H9 (cell line): Measurements from ENCODE around the gene COL4A1. TPM values are rescaled to one million over a fixed set of nuclear protein-coding genes. Genes with fewer than 3 reads are reported as not detected.

Source experiments
- DNase-seq: peaks from one replicate; pipeline ENCODE4 v3.0.0-alpha.2; 2017
- H2AFZ ChIP-seq: one replicate; pipeline ENCODE4 v1.6.1; 2013; ENCODE audit warnings: mild to moderate bottlenecking, low read length, control low read depth, moderate library complexity
- H2AK5ac ChIP-seq: 2 replicates; pipeline ENCODE4 v1.6.1; 2013; ENCODE audit warnings: low read length, control low read depth, mixed read lengths; ENCODE audit not compliant: insufficient read length
- H2BK120ac ChIP-seq: one replicate; pipeline ENCODE4 v1.6.1; 2013; ENCODE audit warnings: low read depth, mild to moderate bottlenecking, low read length, control low read depth, inconsistent platforms; ENCODE audit not compliant: poor library complexity, severe bottlenecking
- H2BK12ac ChIP-seq: 2 replicates; pipeline ENCODE4 v1.6.1; 2013; ENCODE audit warnings: low read length, control low read depth, mixed read lengths, low read depth; ENCODE audit not compliant: insufficient read length
- H2BK15ac ChIP-seq: 2 replicates; pipeline ENCODE4 v1.6.1; 2013; ENCODE audit warnings: low read depth, low read length, control low read depth
- H2BK20ac ChIP-seq: one replicate; pipeline ENCODE4 v1.6.1; 2013; ENCODE audit warnings: low read depth, mild to moderate bottlenecking, low read length, control low read depth, inconsistent platforms; ENCODE audit not compliant: poor library complexity, severe bottlenecking
- H2BK5ac ChIP-seq: 2 replicates; pipeline ENCODE4 v1.6.1; 2013; ENCODE audit warnings: low read length, control low read depth, mixed read lengths; ENCODE audit not compliant: insufficient read length
- H3K14ac ChIP-seq: 2 replicates; pipeline ENCODE4 v1.6.1; 2013; ENCODE audit warnings: low read length, control low read depth; ENCODE audit not compliant: insufficient read depth
- H3K18ac ChIP-seq: 2 replicates; pipeline ENCODE4 v1.6.1; 2013; ENCODE audit warnings: low read depth, mild to moderate bottlenecking, mixed read lengths, low read length, control low read depth; ENCODE audit not compliant: insufficient read length
- H3K23ac ChIP-seq: 2 replicates; pipeline ENCODE4 v1.6.1; 2013; ENCODE audit warnings: low read length, control low read depth, mixed read lengths, low read depth; ENCODE audit not compliant: insufficient read length
- H3K23me2 ChIP-seq: 2 replicates; pipeline ENCODE4 v1.6.1; 2013; ENCODE audit warnings: low read depth, mild to moderate bottlenecking, mixed read lengths, low read length, control low read depth; ENCODE audit not compliant: insufficient read length, poor library complexity, severe bottlenecking
- H3K27ac ChIP-seq: 2 replicates; pipeline ENCODE4 v1.5.1; 2013; ENCODE audit warnings: low read length, control low read depth, mixed read lengths, low read depth; ENCODE audit not compliant: insufficient read length
- H3K27me3 ChIP-seq: 2 replicates; pipeline ENCODE4 v1.6.1; 2013; ENCODE audit warnings: low read length, control low read depth, inconsistent platforms; ENCODE audit not compliant: insufficient read depth
- H3K4ac ChIP-seq: 2 replicates; pipeline ENCODE4 v1.6.1; 2013; ENCODE audit warnings: low read depth, mild to moderate bottlenecking, control low read depth, inconsistent platforms, low read length, moderate library complexity
- H3K4me1 ChIP-seq: 2 replicates; pipeline ENCODE4 v1.6.1; 2013; ENCODE audit warnings: low read length, control low read depth, inconsistent platforms; ENCODE audit not compliant: insufficient read depth
- H3K4me2 ChIP-seq: 2 replicates; pipeline ENCODE4 v1.6.1; 2013; ENCODE audit warnings: low read length, control low read depth, mixed read lengths; ENCODE audit not compliant: insufficient read length, insufficient read depth
- H3K56ac ChIP-seq: 2 replicates; pipeline ENCODE4 v1.6.1; 2013; ENCODE audit warnings: low read depth, mild to moderate bottlenecking, mixed read lengths, low read length, control low read depth; ENCODE audit not compliant: insufficient read length
- H3K79me1 ChIP-seq: 2 replicates; pipeline ENCODE4 v1.6.1; 2013; ENCODE audit warnings: low read depth, mild to moderate bottlenecking, moderate library complexity, low read length, control low read depth, inconsistent platforms; ENCODE audit not compliant: insufficient read depth, poor library complexity, severe bottlenecking
- H3K79me2 ChIP-seq: 2 replicates; pipeline ENCODE4 v1.6.1; 2013; ENCODE audit warnings: low read length, control low read depth, inconsistent platforms; ENCODE audit not compliant: insufficient read depth
- H3K9ac ChIP-seq: 2 replicates; pipeline ENCODE4 v1.6.1; 2013; ENCODE audit warnings: low read length, control low read depth, mixed read lengths; ENCODE audit not compliant: insufficient read length; ENCODE audit errors: extremely low read depth
- H3K9me3 ChIP-seq: one replicate; pipeline ENCODE4 v1.6.1; 2013; ENCODE audit warnings: low read depth, low read length, inconsistent platforms; ENCODE audit not compliant: control insufficient read depth
- H3T11ph ChIP-seq: one replicate; pipeline ENCODE4 v1.6.1; 2013; ENCODE audit warnings: mild to moderate bottlenecking, low read length, control low read depth, inconsistent platforms
- H4K20me1 ChIP-seq: one replicate; pipeline ENCODE4 v1.6.1; 2013; ENCODE audit not compliant: control insufficient read depth, insufficient read length, insufficient read depth
- H4K5ac ChIP-seq: 2 replicates; pipeline ENCODE4 v1.6.1; 2013; ENCODE audit warnings: low read depth, mild to moderate bottlenecking, mixed read lengths, low read length, control low read depth; ENCODE audit not compliant: insufficient read length
- H4K8ac ChIP-seq: replicated peaks from 2 replicates; pipeline ENCODE4 v1.6.1; 2013; ENCODE audit warnings: low read length, control low read depth, mixed read lengths, low read depth; ENCODE audit not compliant: insufficient read length
- H4K91ac ChIP-seq: 2 replicates; pipeline ENCODE4 v1.6.1; 2013; ENCODE audit warnings: low read depth, mild to moderate bottlenecking, moderate library complexity, mixed read lengths, low read length, control low read depth; ENCODE audit not compliant: insufficient read length
- H3K27ac Mint-ChIP-seq, 3 experiments: 2 replicates in 2 of 3; 3 replicates in 1 of 3; pipeline ENCODE4 v1.8.0; 2020 to 2021; ENCODE audit warnings: mixed read lengths in 3 of 3, mild to moderate bottlenecking in 1 of 3, moderate library complexity in 1 of 3
- H3K27me3 Mint-ChIP-seq: 2 replicates; pipeline ENCODE4 v1.8.0; 2021; ENCODE audit warnings: low read depth, mild to moderate bottlenecking, moderate library complexity, mixed read lengths
- H3K36me3 Mint-ChIP-seq, 3 experiments: 2 replicates in 2 of 3; 3 replicates in 1 of 3; pipeline ENCODE4 v1.8.0; 2020 to 2021; ENCODE audit warnings: low read depth in 3 of 3, mixed read lengths in 3 of 3; ENCODE audit not compliant: insufficient read depth in 1 of 3
- H3K4me1 Mint-ChIP-seq, 2 experiments: 2 replicates each; pipeline ENCODE4 v1.8.0; 2020; ENCODE audit warnings: mixed read lengths in 2 of 2
- H3K4me3 Mint-ChIP-seq, 2 experiments: 2 replicates in 1 of 2; 3 replicates in 1 of 2; pipeline ENCODE4 v1.8.0; 2020 to 2021; ENCODE audit warnings: mild to moderate bottlenecking in 2 of 2, mixed read lengths in 2 of 2, moderate library complexity in 1 of 2
- H3K9me3 Mint-ChIP-seq, 2 experiments: 2 replicates in 1 of 2; 3 replicates in 1 of 2; pipeline ENCODE4 v1.8.0; 2020; ENCODE audit warnings: mild to moderate bottlenecking in 2 of 2, mixed read lengths in 2 of 2, moderate library complexity in 1 of 2
- CTCF ChIP-seq: fragments of 200-600 bp; sonication (generic); conservative IDR thresholded peaks from 3 replicates; pipeline ENCODE4 v1.8.0; 2021; ENCODE audit warnings: antibody characterized with exemption, mild to moderate bottlenecking
- WGBS: extraction: QIAGEN DNeasy Blood & Tissue Kit; methylation state at CpG from one replicate; pipeline ENCODE4 v1.1.7; 2013; ENCODE audit warnings: missing lambda C conversion rate, low lambda C conversion rate, mixed read lengths; ENCODE audit not compliant: insufficient read length; ENCODE audit errors: extremely low coverage; 5-methylcytosine and 5-hydroxymethylcytosine counted together
- total RNA-seq: library from RNA; stranded (reverse); gene quantifications from 2 replicates; pipeline ENCODE4 v1.2.1, GENCODE V29; 2021

COL4A1 gene
- total RNA-seq, 1 experiment from 2014 or later: 73.1 TPM

GRCh38 chr13:110275931-110276552, 30.9 kb downstream of the COL4A1 start:
- no peaks in the 10 kb centered on the region for H4K20me1 ChIP-seq
- H3K9me3 ChIP-seq: no peaks in the 10 kb centered on the region
- peaks cover 9 to 13% of the 10 kb centered on the region in 2 experiments for H3K4me1 Mint-ChIP-seq
- no peak overlapping the region for H2AFZ ChIP-seq
- no peak overlapping the region for H3K9ac ChIP-seq
- H2BK20ac ChIP-seq: no peak overlapping the region
- H3K23me2 ChIP-seq: no peaks in the 10 kb centered on the region
- H3T11ph ChIP-seq: no peak overlapping the region
- H2AK5ac ChIP-seq: no peak overlapping the region
- no peaks in the 10 kb centered on the region for H3K79me1 ChIP-seq
- WGBS: no CpG with 5 or more reads among the region's 16 CpGs
- H4K5ac ChIP-seq: no peak overlapping the region
- no peak overlapping the region for H4K8ac ChIP-seq
- H3K27ac Mint-ChIP-seq: no peak overlapping the region
- no peak for DNase-seq
- no peak overlapping the region for H4K91ac ChIP-seq
- H3K4me3 Mint-ChIP-seq: no peak overlapping the region
- H3K4me2 ChIP-seq: no peak overlapping the region
- no peak overlapping the region for H3K56ac ChIP-seq
- no peak overlapping the region for H2BK5ac ChIP-seq
- no peak overlapping the region for H3K14ac ChIP-seq
- no peak overlapping the region for H2BK120ac ChIP-seq
- H2BK12ac ChIP-seq: no peak overlapping the region
- peaks cover 3% of the 10 kb centered on the region; the same call in 1 of the 2 replicates for H3K79me2 ChIP-seq
- no peak for TF ChIP-seq CTCF
- H3K4ac ChIP-seq: no peak overlapping the region
- H2BK15ac ChIP-seq: no peak overlapping the region
- H3K4me1 ChIP-seq: no peaks in the 10 kb centered on the region
- H3K9me3 Mint-ChIP-seq: no peaks in the 10 kb centered on the region
- H3K27me3 ChIP-seq: no peaks in the 10 kb centered on the region
- H3K27ac ChIP-seq: no peak overlapping the region
- no peaks in the 10 kb centered on the region; a peak in 1 of 7 replicates for H3K36me3 Mint-ChIP-seq
- no peak overlapping the region for H3K23ac ChIP-seq
- no peak overlapping the region for H3K18ac ChIP-seq
- no peaks in the 10 kb centered on the region for H3K27me3 Mint-ChIP-seq
